Measurements from ENCODE around the gene CX3CL1. TPM values are rescaled to one million over a fixed set of nuclear protein-coding genes. Genes with fewer than 3 reads are reported as not detected.

Gene CX3CL1
- total and polyA plus RNA-seq, 2 of the 13 experiments (the other 11 are each of a cell fraction or from before 2014, with no cell fraction given), result 57.3 to 60.8 TPM

GRCh38 chr16:57377080-57377841 lies 5.0 kb downstream of the CX3CL1 start (continued):
- TF ChIP-seq ZNF652 (CRISPR knock-in tag; IDR thresholded peaks at IDR 0.05; ENCODE audit: borderline replicate concordance, low read depth) (no peak), ZNF800 (CRISPR knock-in tag; IDR thresholded peaks at IDR 0.05) (no peak), DBP (CRISPR knock-in tag; IDR thresholded peaks at IDR 0.05; ENCODE audit: not compliant biosample characterization) (no peak), DRAP1 (CRISPR knock-in tag; IDR thresholded peaks at IDR 0.05) (no peak), TEF (CRISPR knock-in tag; IDR thresholded peaks at IDR 0.05) (no peak), ZNF644 (CRISPR knock-in tag; IDR thresholded peaks at IDR 0.05; ENCODE audit: low read depth) (no peak), PCBP1 (IDR thresholded peaks at IDR 0.05; ENCODE audit: borderline replicate concordance, low read depth, low read length) (no peak), PAX8 (CRISPR knock-in tag; IDR thresholded peaks at IDR 0.05; ENCODE audit: borderline replicate concordance) (no peak), LBX2 (CRISPR knock-in tag; IDR thresholded peaks at IDR 0.05; ENCODE audit: borderline replicate concordance) (no peak), KLF12 (CRISPR knock-in tag; IDR thresholded peaks at IDR 0.05; ENCODE audit: borderline replicate concordance) (no peak), GABPA (IDR thresholded peaks at IDR 0.05; ENCODE audit: low read depth, low read length) (no peak), GABPA (CRISPR knock-in tag; IDR thresholded peaks at IDR 0.05; ENCODE audit: low read depth) (no peak), MLLT10 (CRISPR knock-in tag; IDR thresholded peaks at IDR 0.05) (no peak), SSRP1 (CRISPR knock-in tag; IDR thresholded peaks at IDR 0.05) (no peak), MIXL1 (CRISPR knock-in tag; IDR thresholded peaks at IDR 0.05) (no peak), HCFC1 (IDR thresholded peaks at IDR 0.05; ENCODE audit: low read depth, low read length) (no peak), KAT7 (CRISPR knock-in tag; IDR thresholded peaks at IDR 0.05; ENCODE audit: borderline replicate concordance) (no peak), JUN (CRISPR knock-in tag; IDR thresholded peaks at IDR 0.05) (no peak), FLYWCH1 (CRISPR knock-in tag; IDR thresholded peaks at IDR 0.05) (no peak), NAIF1 (CRISPR knock-in tag; IDR thresholded peaks at IDR 0.05; ENCODE audit: borderline replicate concordance) (no peak), ZEB1 (IDR thresholded peaks at IDR 0.05; ENCODE audit: insufficient replicate concordance, low read depth) (no peak), ZFP36 (IDR thresholded peaks at IDR 0.05; ENCODE audit: borderline replicate concordance, low read depth, low read length, partially characterized antibody) (no peak), WIZ (CRISPR knock-in tag; IDR thresholded peaks at IDR 0.05) (no peak)

All from HepG2 (cell line).